GM12891 (cell line): ENCODE measurements around the gene PROSER1.

Experiments
- DNase-seq: peaks from one replicate; pipeline ENCODE4 v3.0.0; 2011; ENCODE audit warnings: low spot score; ENCODE audit not compliant: insufficient read length
- FAIRE-seq: peaks from 2 replicates; lab custom pipeline; 2011; peaks lifted over from hg19 to GRCh38; lab: Jason Lieb, UNC
- PAX5 ChIP-seq: IDR thresholded peaks from 2 replicates; pipeline ENCODE4 v1.6.1; 2011; ENCODE audit warnings: low read length, moderate library complexity, mild to moderate bottlenecking; ENCODE audit not compliant: insufficient read depth, severe bottlenecking
- POLR2A ChIP-seq: IDR thresholded peaks from 2 replicates; pipeline ENCODE4 v1.6.1; 2011; ENCODE audit warnings: low read depth, low read length, control low read depth
- POLR2AphosphoS5 ChIP-seq: IDR thresholded peaks from 2 replicates; pipeline ENCODE4 v1.6.1; 2011; ENCODE audit warnings: low read depth, low read length, control low read depth
- POU2F2 ChIP-seq: IDR thresholded peaks from 2 replicates; pipeline ENCODE4 v1.6.1; 2011; ENCODE audit warnings: low read depth, mild to moderate bottlenecking, control low read depth, low read length, moderate library complexity
- SPI1 ChIP-seq: IDR thresholded peaks from 2 replicates; pipeline ENCODE4 v1.6.1; 2011; ENCODE audit warnings: low read depth, low read length, control low read depth
- TAF1 ChIP-seq: IDR thresholded peaks from 2 replicates; pipeline ENCODE4 v1.6.1; 2011; ENCODE audit warnings: low read depth, low read length, control low read depth

PROSER1 gene

GRCh38 chr13:38969187-38969586 lies 68.7 kb downstream of the PROSER1 start:
- FAIRE-seq, result no peak
- no peak for TF ChIP-seq POLR2AphosphoS5
- TF ChIP-seq SPI1, result no peak
- TF ChIP-seq TAF1, result no peak
- TF ChIP-seq PAX5, result no peak
- TF ChIP-seq POLR2A, result no peak
- no peak for TF ChIP-seq POU2F2
- no peak for DNase-seq

- FAIRE-seq (no peak), DNase-seq (no peak)
- no peak for TF ChIP-seq POU2F2
- TF ChIP-seq TAF1, result no peak
- TF ChIP-seq POLR2A, result no peak
- no peak for TF ChIP-seq POLR2AphosphoS5
- no peak for TF ChIP-seq SPI1
- no peak for TF ChIP-seq PAX5
These were observed 70.4 kb downstream of the PROSER1 start for GRCh38 chr13:38967446-38967845.

- no peak for FAIRE-seq
- no peak for DNase-seq
- 0 out of 2 replicates have a peak, but pooled peaks have one; percentile 12 for TF ChIP-seq SPI1
- TF ChIP-seq POU2F2, result no peak
These were observed 72.6 kb downstream of the PROSER1 start for GRCh38 chr13:38965281-38965680.

GRCh38 chr13:38960175-38960574 lies 77.7 kb downstream of the PROSER1 start:
- TF ChIP-seq TAF1, result no peak
- FAIRE-seq (no peak), DNase-seq (no peak)
